ENCODE results near the gene OSBPL10. TPM values are rescaled to one million over a fixed set of nuclear protein-coding genes. Genes with fewer than 3 reads are reported as not detected.
A peak's percentile ranks its signal among the peaks of the same experiment; 100 is the strongest.

Gene OSBPL10
- total and polyA plus RNA-seq, 2 donors (not counting 1 experiment from before 2014, with no cell fraction given) = 88.5 to 310 TPM

- peaks cover 28% of the 10 kb centered on the region for H3K4me1 Mint-ChIP-seq
- no peak overlapping the region for H3K27ac Mint-ChIP-seq
- no peaks in the 10 kb centered on the region for H3K27me3 Mint-ChIP-seq
- Histone ChIP-seq H3K9ac (ENCODE audit: low read length) (no peak overlapping the region), H4K20me1 (ENCODE audit: control insufficient read depth, insufficient read depth, low read length, poor library complexity, severe bottlenecking) (peaks cover 4% of the 10 kb centered on the region), H3K36me3 (replicated peaks in 1 of 2; ENCODE audit: control extremely low read depth in 1 of 2, control insufficient read depth in 1 of 2, extremely low read depth in 1 of 2, insufficient read depth in 2 of 2, low read length in 1 of 2) (peaks cover 5 to 50% of the 10 kb centered on the region in 2 experiments), H3K4me3 (ENCODE audit: control extremely low read depth in 1 of 5, extremely low read depth in 1 of 5, insufficient read depth in 1 of 5, low read depth in 2 of 5, low read length in 4 of 5) (peak overlapping the region in 1 of 5 experiments; percentile 4), H3K27me3 (replicated peaks in 1 of 4; ENCODE audit: control extremely low read depth in 1 of 4, control insufficient read depth in 3 of 4, insufficient read depth in 4 of 4, low read length in 3 of 4) (no peaks in the 10 kb centered on the region), H3K4me1 (ENCODE audit: control insufficient read depth in 2 of 2, insufficient read depth in 2 of 2, low read length in 2 of 2) (peaks cover 29 to 31% of the 10 kb centered on the region in 2 donors), H3K27ac (ENCODE audit: low read length in 2 of 2) (no peak overlapping the region), H3K9me3 (ENCODE audit: control extremely low read depth in 1 of 3, control insufficient read depth in 2 of 3, insufficient read depth in 1 of 3, low read length in 2 of 3) (peaks cover 12 to 53% (median 49%) of the 10 kb centered on the region in 3 donors), H3K79me2 (ENCODE audit: control insufficient read depth, insufficient read depth, low read length) (peaks cover 14% of the 10 kb centered on the region), H3K4me2 (replicated peaks; ENCODE audit: low read depth, low read length, poor library complexity, severe bottlenecking) (no peak overlapping the region), H2AFZ (ENCODE audit: insufficient read depth, low read depth, low read length, poor library complexity, severe bottlenecking) (no peak overlapping the region)
- TF ChIP-seq EZH2 (IDR thresholded peaks at IDR 0.05; ENCODE audit: borderline replicate concordance, insufficient read depth, low read depth, low read length, poor library complexity, severe bottlenecking) = no peak
- no peak for TF ChIP-seq CTCF (IDR thresholded peaks at IDR 0.05)
- 89% methylated on average over 1 of the region's 1 CpG for WGBS (ENCODE audit: insufficient coverage)
- ChIA-PET POLR2A (no interaction called here), CTCF (interaction anchor here (1.1 to 3.0 kb wide), 3 partner anchors 12 to 156 kb away, joined by 4 to 8 read pairs (median 5); no protein-coding TSS in a partner anchor)
- ATAC-seq (ENCODE audit: low read depth) = no peak
- intact Hi-C loops (cut with micrococcal nuclease) = loop anchor here (10.0 kb wide), 1 partner anchor 157 kb away; no protein-coding TSS in a partner anchor
- H3K4me3 Mint-ChIP-seq = no peak overlapping the region
- no peak for DNase-seq
- no peaks in the 10 kb centered on the region for H3K9me3 Mint-ChIP-seq (ENCODE audit: insufficient read depth)
These were observed 7.2 kb upstream of the OSBPL10 start for GRCh38 chr3:31988271-31988670.

DNA sequence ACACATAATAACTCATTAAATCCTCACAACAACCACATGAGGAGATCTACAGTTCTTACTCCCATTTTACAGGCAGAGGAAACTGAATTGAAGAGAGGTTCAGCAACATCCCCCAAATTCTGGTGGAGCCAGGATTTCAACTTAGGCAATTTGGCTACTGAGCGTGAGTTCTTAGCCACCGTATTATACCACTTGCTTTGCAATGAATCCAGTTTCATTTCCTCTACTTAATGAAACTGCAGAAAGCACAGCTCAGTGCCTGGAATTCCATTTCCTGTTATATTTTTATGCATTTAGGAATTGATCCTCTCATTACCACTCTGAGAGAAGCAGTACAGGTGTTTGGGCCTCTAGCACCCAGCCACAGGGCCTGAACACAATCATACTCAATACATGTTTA lies 4.8 kb upstream of the OSBPL10 start:
- 0% methylated on average over 2 of the region's 2 CpGs for WGBS (ENCODE audit: insufficient coverage)
- Histone ChIP-seq H3K4me2 (replicated peaks; ENCODE audit: low read depth, low read length, poor library complexity, severe bottlenecking) (peak overlapping the region; percentile 47), H3K27ac (ENCODE audit: low read length in 2 of 2) (peak overlapping the region in 1 of 2 donors; percentile 62), H3K9ac (ENCODE audit: low read length) (no peak overlapping the region), H3K4me3 (ENCODE audit: control extremely low read depth in 1 of 5, extremely low read depth in 1 of 5, insufficient read depth in 1 of 5, low read depth in 2 of 5, low read length in 4 of 5) (no peak overlapping the region), H2AFZ (ENCODE audit: insufficient read depth, low read depth, low read length, poor library complexity, severe bottlenecking) (no peak overlapping the region), H4K20me1 (ENCODE audit: control insufficient read depth, insufficient read depth, low read length, poor library complexity, severe bottlenecking) (peaks cover 4% of the 10 kb centered on the region), H3K4me1 (ENCODE audit: control insufficient read depth in 2 of 2, insufficient read depth in 2 of 2, low read length in 2 of 2) (peaks cover 44 to 46% of the 10 kb centered on the region in 2 donors), H3K27me3 (replicated peaks in 1 of 4; ENCODE audit: control extremely low read depth in 1 of 4, control insufficient read depth in 3 of 4, insufficient read depth in 4 of 4, low read length in 3 of 4) (no peaks in the 10 kb centered on the region), H3K79me2 (ENCODE audit: control insufficient read depth, insufficient read depth, low read length) (peaks cover 38% of the 10 kb centered on the region), H3K9me3 (ENCODE audit: control extremely low read depth in 1 of 3, control insufficient read depth in 2 of 3, insufficient read depth in 1 of 3, low read length in 2 of 3) (peaks cover 11 to 36% (median 31%) of the 10 kb centered on the region in 3 donors), H3K36me3 (replicated peaks in 1 of 2; ENCODE audit: control extremely low read depth in 1 of 2, control insufficient read depth in 1 of 2, extremely low read depth in 1 of 2, insufficient read depth in 2 of 2, low read length in 1 of 2) (peaks cover 5 to 51% of the 10 kb centered on the region in 2 experiments)
- H3K27ac Mint-ChIP-seq = peak overlapping the region; percentile 60
- no peaks in the 10 kb centered on the region for H3K9me3 Mint-ChIP-seq (ENCODE audit: insufficient read depth)
- no peaks in the 10 kb centered on the region for H3K27me3 Mint-ChIP-seq
- ChIA-PET CTCF (interaction anchor here (0.5 to 3.0 kb wide), 4 partner anchors 19 to 158 kb away, joined by 3 to 8 read pairs (median 6); no protein-coding TSS in a partner anchor), POLR2A (interaction anchor here (1.0 kb wide), 1 partner anchor 32 kb away, joined by 3 read pairs; no protein-coding TSS in a partner anchor)
- no peak for ATAC-seq (ENCODE audit: low read depth)
- H3K4me3 Mint-ChIP-seq = peak overlapping the region; percentile 29
- TF ChIP-seq EZH2 (IDR thresholded peaks at IDR 0.05; ENCODE audit: borderline replicate concordance, insufficient read depth, low read depth, low read length, poor library complexity, severe bottlenecking) (no peak), CTCF (IDR thresholded peaks at IDR 0.05) (no peak)
- intact Hi-C loops (cut with micrococcal nuclease) = loop anchor here (10.0 kb wide), 1 partner anchor 159 kb away; no protein-coding TSS in a partner anchor
- peak; percentile 46 for DNase-seq
- H3K4me1 Mint-ChIP-seq = peaks cover 43% of the 10 kb centered on the region

All from B cell (primary cell).